Measurements from ENCODE around the gene KRT33B.

DNA sequence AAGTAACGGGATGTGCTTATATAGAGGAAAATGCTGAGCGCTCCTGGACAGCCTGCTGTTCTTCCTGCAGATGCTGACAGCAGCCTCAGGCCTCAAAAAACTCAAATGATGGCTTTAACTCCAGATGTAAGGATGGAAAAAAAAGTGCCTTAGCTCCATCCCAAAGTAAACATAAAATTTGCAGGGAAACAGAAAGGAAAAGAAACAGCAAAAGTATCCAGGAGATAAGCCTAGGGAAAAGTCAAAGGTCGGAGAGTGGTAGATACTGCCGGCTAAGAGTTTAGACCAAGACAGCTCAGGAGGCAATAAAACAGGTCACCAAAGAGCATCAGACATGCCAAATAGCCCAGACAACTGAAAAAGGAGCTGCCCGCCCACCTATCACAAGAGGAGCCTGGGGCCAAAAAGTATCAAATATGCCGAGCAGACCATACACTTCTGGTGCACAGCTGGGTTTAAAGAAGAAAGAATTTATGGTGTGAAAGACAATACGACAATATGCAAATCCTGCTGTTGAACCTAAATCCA lies 20.9 kb upstream of the KRT33B start:
- TF ChIP-seq POLR2A (IDR thresholded peaks at IDR 0.05; ENCODE audit: low read depth) (no peak), EP300 (IDR thresholded peaks at IDR 0.05) (no peak), POLR2AphosphoS5 (IDR thresholded peaks at IDR 0.05) (no peak)
- TF ChIP-seq, protein P1, sequence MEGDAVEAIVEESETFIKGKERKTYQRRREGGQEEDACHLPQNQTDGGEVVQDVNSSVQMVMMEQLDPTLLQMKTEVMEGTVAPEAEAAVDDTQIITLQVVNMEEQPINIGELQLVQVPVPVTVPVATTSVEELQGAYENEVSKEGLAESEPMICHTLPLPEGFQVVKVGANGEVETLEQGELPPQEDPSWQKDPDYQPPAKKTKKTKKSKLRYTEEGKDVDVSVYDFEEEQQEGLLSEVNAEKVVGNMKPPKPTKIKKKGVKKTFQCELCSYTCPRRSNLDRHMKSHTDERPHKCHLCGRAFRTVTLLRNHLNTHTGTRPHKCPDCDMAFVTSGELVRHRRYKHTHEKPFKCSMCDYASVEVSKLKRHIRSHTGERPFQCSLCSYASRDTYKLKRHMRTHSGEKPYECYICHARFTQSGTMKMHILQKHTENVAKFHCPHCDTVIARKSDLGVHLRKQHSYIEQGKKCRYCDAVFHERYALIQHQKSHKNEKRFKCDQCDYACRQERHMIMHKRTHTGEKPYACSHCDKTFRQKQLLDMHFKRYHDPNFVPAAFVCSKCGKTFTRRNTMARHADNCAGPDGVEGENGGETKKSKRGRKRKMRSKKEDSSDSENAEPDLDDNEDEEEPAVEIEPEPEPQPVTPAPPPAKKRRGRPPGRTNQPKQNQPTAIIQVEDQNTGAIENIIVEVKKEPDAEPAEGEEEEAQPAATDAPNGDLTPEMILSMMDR (IDR thresholded peaks at IDR 0.05) = no peak

All from esophagus muscularis mucosa (tissue), 4 donors.